ENCODE results near the gene LRP1-AS.

- TF ChIP-seq CTCF (IDR thresholded peaks at IDR 0.05) (no peak), POLR2AphosphoS5 (IDR thresholded peaks at IDR 0.05) (no peak), POLR2A (IDR thresholded peaks at IDR 0.05) (no peak)
Measured at GRCh38 chr12:57156701-57157403, 9.4 kb upstream of the LRP1-AS start.

Data from sigmoid colon (tissue), 4 donors.